NCI-H1417 (cell line): ENCODE data around the gene CD79B.

ENCODE experiments used
- DNase-seq, 3 experiments: peaks; one replicate each; lab custom pipeline; 2025; lab: John Stamatoyannopoulos, UW

The CD79B gene

DNA sequence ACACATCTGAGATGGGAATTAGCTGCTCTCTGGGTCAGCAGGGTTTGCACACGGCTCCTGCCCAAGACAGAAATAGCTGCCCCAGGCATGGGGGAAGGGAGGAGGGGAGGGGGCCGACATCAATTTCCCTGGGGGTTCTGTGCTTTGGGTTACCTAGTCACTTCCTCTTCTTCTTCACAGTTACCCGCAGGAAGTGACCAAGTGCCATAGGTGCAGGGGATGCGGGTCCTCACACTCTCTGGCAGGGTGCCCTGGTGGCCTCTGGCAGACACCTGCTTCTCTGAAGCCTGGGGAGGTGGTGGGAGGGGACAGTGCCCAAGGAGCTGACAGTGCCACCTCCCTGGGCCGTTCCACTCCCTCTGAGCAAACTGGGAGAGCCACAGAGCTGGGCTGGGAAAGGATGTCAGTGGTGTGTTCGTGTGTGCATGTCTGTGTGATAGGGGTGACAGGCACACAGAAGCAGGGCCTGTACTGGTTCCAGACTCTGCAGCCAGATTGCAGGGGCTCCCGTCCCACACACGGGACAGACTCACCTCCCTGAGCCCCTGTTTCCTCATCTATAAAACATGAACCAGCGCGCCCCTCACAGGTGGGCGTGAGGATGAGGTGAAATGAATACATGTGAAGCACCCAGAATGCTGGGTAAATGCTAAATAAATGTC is 22.4 kb upstream of the CD79B start:
- DNase-seq = peak in 2 of 3 experiments; percentile 45 to 64

DNA sequence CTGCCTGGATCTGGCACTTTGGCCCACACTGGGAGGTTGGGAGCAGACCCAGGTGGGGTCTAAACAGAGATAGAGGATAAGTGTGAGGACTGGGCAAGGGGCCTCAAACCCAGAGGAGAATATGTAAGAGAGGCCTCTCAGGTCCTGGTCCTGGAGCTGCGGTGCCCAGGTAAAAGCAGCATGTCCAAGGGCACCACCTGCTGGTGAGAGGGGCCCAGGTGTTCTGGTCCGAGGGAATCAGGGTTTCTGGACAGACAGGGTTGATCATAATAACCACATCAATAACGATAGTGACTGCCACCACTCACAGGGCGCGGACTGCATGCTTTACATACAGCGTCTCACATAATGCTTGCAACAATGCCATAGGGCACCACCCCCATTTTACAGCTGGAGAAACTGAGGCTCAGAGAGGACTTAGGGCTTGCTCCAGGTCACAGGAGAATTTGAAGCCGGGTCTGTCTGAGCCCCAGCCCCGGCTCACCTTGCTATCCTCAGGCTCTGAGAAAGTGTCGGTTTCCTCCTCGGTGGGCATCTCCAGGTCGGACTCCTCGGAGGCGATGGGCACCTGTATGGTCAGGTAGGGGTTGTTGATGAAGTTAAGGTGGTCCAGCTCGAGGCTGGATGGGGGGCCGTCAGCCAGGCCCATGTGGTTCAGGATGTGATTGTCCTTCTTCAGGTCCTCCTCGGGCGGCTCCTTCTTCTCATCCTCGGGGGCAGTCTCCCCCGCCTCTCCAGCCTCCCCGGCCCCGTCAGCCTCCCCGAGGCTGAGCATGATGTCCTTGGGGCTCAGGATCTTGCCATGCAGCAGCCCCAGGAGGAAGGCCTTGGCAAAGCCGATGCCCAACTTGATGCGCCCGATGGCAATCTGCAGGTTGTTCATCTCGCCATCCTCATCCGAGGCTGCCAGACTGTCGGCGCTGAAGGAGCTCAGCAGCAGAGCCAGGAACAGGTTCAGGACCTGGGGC is 19.1 kb upstream of the CD79B start:
- peak in 2 of 3 experiments; percentile 1 to 5 for DNase-seq

DNA sequence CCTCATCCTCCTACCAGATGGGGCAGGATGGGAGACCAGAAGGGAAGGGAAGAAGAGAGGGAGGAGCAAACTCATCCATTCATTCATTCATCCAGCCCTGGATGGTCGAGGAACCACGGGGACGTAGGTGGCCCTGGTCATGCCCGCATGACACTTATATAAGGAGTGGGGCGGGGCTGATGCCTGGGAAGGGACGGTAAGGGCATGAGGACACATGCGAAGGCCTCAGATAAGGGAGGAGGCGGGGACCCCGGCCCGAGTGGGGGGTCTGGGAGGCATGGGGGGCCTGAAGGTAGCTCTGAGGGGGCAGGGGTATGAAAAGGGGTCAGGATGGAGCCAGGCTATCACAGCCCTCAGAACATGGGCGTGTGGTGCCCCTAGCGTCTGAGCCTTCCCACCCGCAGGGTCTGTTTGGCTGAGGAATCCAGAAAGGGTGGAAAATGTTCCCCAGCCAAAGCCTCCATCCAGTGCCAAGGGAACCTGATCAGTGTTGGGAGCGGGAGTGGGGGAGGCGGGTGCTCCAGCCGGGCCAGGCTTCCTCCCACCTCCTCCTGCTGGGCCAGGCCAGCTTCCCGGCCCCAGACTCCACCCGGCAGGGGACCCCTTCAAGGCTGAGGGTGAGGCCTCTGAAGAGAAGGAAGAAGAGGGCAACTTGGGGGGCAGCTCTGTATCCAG is 17.6 kb upstream of the CD79B start:
- DNase-seq = no peak

DNA sequence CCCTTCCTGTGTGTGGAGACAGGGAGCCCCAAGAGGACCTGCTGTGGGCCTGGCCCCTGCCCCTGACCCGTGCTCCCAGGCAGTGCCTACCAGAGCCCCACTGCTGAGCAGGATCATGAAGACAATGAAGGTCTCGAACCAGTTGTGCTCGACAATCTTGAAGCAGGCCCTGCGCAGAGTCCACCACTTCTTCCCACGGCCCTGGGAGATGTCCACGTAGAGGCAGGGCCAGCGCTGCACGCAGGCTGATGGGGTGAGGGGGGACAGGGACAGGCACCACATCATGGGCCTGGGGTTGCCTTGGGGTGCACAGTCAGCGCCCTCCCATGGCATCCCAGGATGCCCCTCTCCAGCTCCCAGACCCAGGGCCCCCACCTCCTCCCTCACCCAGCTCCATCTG is 16.4 kb upstream of the CD79B start:
- no peak for DNase-seq

DNA sequence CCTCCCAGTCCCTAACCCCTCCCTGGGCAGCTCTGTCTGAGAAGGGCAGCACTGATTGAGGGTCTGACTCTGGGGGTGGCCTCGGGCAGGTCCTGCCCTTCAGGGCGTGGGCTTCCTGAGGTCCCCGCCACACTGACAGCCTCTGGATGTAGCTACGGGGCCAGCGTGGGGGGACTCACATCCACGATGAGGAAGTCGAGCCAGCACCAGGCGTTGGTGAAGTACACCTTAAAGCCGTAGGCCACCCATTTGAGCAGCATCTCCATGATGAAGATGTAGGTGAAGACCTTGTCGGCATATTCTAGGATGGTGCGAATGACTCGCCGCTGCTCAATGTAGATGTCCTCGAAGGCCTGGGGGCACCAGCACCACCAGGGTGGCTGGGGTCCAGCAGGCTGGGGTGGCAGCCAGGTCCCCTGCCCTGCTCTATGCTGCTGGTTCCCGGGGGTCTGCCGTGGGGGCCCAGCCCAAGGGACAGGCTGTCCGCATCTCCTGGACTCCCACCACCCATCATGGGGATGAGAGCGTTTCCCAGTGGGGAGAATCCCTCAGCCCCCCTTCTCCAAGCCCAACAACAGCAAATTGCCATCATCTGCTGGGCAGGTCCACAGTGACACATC is 15.7 kb upstream of the CD79B start:
- DNase-seq = no peak

DNA sequence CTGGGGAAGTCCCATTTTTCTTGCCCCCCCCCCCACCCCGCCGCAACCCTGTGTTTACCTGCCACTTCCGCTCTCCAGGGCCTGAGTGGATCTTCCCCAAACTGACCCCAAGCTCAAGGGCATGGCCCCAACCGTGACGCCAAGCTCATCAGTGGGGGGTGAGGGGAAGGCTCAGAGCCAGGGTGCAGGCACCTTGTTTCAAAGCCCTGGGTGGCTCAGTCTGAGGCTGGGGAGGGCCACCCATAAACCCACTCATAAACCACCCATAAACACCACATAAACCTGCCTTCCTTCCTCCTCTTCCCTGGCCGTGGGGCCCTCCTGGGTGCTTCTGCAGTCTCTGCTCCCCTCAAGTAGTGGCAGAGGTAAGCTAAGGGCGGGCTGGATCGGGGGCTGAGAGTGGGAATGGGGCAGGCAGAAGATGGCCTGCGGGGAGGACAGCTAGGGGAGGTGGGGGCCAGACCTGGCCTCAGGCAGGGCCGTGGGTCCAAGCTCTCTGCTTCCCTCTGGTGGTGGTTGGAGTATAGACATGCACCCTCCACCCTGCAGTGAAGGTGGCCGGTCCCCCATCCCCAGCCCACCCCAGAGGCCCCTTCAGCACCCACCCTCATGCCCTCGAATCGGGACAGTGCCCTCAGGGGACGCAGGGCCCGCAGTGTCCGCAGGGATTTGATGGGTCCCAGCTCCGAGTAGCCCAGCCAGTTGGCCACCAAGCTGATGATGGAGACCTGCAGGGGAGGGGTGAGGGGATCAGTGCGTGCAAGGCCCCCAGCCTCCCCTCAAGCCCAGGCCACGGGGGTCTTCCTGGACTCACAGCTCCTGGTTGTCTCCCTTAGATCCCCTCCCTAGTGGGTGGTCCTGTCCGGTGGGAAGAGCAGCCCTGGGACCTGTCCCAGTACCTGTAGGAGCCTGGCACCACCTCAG is 14.6 kb upstream of the CD79B start:
- peak; percentile 9 to 37 (median 35) for DNase-seq

DNA sequence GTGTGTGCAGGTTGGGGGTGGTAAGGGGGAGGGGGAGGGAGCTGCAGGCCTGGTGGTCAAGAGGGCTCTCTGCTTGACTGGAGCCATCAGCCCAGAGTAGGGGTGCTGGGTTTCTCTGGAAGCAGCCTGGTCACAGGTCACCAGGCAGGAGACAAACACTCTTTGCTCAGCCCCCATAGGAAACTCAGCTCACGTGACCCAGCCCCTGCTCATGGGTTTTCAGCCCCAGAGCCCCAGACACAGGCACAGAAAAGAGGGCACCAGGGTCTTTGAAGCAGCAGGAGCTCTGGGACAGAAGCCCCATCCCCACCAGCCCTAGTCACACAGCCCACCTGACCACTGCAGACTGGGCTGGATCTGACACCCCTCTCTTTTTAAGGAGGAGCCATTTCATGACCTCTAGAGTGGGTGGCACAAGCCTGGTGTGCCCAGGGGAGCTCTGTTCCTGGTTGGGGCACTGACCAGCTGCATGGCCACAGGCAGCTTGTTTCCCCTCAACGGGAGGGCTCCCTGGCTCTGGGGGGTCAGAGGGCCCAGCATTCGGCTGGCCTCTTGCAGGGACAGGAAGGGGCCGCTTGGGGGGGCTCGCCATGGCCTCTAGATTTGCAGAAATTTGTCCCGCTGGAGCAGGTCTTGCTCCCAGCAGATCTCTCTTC is 13.8 kb upstream of the CD79B start:
- DNase-seq = no peak

DNA sequence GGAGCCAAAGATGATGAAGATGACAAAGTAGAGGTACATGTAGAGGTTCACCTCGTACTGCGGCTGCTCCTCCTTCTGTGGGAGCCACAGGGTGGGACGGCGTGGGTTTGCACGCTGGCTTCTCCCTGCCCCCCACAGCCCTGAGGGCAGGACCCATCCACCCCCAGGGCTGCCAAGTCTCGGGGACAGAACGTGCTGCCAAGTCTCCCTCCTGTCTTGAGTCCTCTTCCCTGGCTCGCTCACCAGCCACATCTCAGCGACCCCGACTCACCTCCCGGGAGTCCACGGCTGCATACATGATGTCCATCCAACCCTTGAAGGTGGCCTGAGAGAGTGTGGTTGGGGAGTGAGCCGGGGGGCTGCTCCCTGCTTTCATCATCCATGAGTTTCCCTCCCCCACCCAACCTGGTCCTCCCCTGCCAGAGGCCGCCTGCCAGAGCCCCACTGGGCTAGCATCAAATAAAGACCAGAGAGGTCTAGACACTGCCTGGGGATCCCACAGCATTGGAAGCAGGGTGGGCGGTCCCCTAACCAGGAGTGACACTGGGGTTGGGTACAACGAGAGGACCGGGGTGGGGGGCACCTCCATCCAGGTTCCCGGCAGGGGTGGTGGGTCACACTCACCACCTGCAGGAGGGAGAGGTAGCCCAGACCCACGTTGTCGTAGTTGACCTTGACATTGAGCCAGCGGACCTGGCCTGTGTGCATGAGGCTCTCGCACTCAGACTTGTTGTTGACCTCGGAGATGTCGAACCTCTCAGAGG is 12.8 kb upstream of the CD79B start:
- DNase-seq = no peak

DNA sequence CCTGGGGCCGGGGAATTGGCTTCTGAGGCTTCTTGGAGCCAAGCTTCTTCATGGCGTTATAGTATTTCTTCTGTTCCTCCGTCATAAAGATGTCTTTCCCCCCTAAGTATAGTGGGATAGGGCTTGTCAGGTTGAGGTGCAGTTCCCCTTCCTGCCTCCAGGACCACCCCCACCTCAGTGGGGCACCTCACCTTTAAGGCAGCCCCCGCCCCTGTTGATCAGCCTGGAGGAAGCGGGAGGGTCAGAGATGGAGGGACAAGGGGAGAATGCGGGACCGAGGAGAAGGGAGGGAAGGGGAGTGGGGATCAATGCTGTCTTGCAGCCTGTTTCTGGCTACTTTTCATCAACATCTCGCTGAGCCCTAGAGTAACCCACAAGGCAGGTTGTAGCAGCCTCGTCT is 11.6 kb upstream of the CD79B start:
- no peak for DNase-seq

DNA sequence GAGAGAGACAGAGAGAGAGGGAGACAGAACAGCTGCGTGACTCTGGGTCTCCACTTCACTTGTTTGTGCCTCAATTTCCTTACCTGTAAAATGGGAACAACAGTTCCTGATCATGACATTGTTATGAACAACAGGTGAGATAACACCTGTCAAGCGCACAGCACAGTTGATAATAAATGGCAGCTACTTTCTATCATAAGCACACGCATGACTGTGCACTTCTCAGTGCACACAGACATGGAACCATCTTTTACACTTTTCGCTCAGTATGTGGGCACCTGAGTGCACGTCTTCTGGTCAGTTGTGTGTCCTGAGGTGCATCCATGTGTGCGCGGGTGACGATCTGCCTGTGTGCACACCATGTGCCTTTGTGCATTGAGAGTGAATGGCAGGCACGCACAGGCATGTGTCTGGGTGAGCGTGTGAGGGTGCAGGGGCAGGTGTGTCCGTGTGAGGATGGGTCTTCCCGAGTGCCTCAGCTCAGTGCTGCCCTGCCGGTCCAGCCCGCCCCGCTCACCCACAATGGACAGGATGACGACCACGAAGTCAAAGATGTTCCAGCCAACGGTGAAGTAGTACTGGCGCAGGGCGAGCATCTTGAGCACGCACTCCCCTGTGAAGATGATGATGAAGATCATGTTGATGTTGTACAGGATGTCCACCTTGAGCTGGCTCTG is 10.3 kb upstream of the CD79B start:
- DNase-seq = no peak

DNA sequence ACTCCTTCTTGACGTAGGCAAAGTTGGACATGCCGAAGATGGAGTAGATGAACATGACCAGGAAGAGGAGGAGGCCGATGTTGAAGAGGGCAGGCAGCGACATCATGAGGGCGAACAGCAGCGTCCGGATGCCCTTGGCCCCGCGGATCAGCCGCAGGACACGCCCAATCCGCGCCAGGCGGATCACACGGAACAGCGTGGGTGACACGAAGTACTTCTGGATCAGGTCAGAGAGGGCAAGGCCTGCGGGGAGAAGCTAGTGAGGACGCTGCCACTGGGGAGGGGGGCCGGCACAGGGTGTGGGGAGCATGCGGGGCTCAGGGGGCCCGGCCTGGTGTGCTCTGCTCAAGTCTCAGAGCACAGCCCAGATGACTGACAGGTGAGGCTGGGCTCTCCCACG is 9.6 kb upstream of the CD79B start:
- DNase-seq = no peak

DNA sequence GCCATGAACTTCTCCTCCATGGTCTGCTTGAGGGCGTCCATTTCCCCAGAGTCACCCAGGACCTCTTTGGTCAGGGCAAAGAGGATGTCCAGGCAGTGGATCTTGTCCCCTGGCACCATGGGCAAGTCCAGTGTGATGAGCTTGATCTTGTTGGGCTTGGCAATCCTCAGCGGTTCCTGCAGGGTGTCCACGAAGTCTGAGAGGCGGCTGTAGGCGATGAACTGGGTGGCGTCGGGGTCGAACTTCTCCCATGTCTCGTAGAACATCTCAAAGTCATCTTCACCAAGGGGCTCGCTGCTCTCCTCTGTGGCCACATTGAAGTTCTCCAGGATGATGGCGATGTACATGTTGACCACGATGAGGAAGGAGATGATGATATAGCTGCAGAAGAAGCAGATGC is 9.0 kb upstream of the CD79B start:
- no peak for DNase-seq

DNA sequence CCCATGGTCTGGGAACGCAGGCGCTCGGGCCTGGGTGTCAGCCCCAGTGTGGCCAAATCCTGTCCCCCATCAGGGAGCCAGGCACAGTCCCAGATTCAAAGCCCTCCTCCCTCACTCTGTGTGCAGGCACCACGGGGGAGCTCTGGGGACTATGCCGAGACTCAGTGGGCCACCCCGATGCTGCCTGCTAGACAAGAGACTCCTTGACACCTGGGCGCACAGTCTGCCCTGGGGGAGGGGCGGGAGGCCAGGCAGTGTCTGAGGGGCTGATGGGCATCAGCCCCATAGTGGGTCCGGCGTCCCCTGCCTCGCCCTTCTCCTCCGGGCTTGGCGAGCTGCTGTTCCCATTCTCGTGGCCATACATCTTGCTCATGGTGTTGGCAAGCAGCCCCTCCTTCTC is 8.5 kb upstream of the CD79B start:
- no peak for DNase-seq

DNA sequence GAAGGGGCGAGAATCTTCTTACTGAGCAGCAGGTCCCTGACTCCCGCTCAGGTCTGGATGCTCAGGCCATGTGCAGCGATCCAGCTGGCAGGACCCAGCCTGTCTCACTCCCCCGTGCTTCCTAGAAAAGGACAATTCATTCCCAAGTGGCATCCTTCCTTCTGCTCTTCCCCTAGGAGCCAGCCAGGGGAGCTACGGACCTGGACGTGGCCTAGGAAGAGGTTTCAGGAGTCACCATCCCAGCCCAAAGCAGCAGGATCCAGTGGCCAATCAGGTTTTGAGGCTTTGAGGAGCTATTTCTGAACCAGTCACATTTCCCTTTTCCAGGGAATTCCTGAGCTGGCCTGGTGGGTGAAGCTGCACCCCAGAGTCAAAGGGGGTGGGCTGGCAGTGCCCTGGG is 7.8 kb upstream of the CD79B start:
- no peak for DNase-seq

DNA sequence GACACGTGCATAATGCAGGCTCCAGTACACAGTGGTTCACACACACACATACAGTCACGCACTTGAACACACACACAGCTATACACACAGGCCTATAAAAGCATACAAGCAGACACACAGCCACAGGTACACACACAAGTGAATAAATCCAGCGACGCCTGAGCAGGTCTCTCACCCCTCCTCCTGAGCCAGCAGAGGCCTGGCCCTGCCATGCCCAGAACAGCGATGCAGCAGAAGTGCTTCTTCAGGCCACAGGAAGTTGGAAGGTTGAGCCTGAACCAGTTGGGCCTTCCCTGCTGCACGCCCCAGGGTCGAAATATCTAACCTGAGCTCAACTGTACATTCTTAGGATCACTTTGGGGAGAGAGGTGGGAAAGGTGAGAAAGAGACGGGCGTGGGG is 7.3 kb upstream of the CD79B start:
- DNase-seq = no peak

DNA sequence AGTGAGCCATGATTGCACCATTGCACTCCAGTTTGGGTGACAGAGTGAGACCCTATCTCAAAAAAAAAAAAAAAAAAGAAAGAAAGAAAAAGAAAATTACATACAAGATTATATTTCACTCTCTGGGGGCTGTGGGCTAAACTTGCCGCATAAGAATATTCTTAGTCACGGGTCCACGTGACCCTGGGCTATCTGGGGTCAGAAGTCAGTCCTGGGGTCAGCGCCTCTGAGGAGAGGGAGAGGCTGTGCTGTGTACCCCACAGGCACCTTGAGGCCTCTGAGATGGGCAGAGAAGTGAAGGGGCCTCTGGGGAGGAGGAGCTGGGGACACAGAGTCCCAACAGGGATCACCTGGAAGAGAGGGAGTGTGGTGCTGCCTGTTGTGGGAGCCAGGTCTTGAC is 5.8 kb upstream of the CD79B start:
- no peak for DNase-seq

DNA sequence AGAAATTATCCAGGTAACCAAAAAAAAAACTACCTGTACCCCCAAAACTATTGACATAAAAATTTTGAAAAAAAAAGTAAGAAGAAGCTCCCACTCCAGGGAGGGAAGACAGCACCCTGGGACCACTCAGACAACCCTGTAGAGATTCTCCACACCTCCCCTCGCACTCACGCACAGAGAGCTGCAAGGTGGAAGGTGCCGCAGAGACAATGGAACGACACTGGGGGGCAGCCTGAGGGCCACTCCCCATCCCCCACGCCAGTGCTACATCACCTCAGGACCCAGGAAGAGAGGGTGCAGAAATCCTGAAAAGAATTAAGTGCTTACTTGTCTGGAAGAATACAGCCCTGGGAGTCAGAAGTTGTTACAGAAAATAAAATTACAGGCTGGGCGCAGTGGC is 5.2 kb upstream of the CD79B start:
- no peak for DNase-seq

DNA sequence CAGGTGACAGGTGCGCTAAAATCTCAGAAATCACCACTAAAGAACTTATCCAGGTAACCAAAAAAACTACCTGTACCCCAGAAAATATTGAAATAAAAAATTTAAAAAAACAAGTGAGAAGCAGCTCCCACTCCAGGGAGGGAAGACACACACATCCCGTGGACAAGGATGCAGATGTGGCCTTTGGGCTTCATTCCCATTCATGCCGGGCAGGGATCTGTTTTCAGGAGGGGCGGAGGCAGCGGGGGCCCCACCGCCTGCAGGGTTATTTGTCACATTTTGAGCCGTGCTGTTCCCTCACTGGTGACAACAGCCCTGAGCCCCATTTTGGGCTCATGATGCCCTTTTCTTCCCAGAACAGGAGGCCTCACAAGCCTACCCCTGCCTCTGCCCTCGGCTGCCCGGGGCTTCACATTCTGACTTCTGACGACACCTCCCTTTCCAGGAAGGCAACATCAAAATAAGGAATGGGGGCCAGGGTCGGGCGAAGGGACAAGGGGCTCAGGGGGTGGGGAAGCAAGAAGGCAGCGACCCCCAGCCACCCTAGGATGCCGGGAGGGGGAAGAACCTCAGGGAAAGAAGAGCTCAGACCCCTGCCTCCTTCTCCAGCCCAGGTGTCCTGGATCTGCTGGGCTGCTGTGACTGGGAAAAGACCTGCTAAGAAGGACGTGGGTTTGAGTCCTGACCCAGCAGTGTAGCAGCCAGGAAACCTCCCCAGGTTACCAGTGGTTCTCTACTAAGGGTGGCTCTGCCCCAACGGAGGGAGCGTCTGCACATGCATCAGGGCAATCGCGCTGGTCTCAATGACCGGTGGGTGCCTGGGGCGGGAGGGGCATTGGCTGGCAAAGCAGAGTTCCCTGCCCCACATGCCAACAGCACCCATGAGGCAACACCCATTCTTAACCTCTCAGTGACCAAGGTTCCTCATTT is 2.3 kb upstream of the CD79B start:
- no peak for DNase-seq
